ENCODE results near the gene KRTAP1-1.
"Not testable (repeated sequence)": the region's sequence is repeated elsewhere in the genome, so short reads cannot be mapped to it uniquely, and the experiment has no call there.

KRTAP1-1 gene

DNA sequence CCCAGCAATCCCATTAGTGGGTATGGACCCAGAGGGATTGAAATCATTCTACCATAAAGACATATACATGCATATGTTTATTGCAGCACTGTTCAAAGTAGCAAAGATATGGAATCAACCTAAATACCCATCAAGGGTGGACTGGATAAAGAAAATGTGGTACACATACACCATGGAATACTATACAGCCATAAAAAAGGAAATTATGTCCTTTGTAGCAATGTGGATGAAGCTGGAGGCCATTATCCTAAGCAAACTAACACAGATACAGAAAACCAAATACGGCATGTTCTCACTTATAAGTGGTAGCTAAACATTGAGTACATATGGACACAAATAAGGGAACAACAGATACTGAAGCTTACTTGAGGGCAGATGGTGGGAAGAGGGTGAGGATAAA is 16.3 kb upstream of the KRTAP1-1 start:
- no peak for DNase-seq (ENCODE audit: low read depth in 2 of 3, low spot score in 1 of 3)

DNA sequence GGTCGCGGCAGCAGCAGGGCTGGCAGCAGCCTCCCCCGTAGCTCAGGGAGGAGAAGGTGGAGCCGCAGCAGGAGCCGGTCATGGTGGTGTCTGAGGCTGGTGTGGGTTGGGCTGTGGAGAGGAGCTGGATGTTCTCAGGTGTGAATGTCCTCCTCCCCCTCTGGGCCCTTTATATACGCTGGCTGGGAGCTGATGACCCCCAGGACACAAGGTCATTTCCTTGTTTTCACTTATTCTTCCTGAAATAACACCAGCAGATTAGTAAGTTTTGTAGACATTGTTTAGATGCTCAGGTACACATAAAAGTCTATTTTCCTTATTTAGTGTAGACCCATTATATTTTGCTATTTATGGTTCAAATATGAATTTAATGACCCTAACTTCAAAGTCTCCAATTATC is 13.9 kb upstream of the KRTAP1-1 start, which contains the start of gene KRTAP2-2:
KRTAP2-2 (minus strand) TSS at position 101 of the 400 bp plus-strand sequence; CDS start at position 82, 19 bp downstream.
- not testable (repeated sequence) for DNase-seq (ENCODE audit: low read depth in 2 of 3, low spot score in 1 of 3)

DNA sequence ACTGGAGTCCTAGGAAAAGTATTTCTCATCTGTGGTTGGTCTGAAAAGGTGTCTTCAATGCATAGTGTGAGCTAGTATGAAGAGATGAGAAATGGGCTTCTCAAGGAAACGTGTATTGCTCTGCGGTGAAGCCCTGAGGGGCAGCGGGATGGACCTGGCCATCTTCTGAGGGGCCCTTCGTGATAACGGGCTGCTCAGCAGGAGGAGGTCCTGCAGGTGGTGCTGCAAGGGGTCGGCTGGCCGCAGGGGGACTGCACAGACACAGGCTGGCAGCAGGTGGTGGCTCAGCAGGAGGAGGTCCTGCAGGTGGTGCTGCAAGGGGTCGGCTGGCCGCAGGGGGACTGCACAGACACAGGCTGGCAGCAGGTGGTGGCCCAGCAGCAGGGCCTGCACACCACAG is 13.3 kb upstream of the KRTAP1-1 start:
- not testable (repeated sequence) for DNase-seq (ENCODE audit: low read depth in 2 of 3, low spot score in 1 of 3)

DNA sequence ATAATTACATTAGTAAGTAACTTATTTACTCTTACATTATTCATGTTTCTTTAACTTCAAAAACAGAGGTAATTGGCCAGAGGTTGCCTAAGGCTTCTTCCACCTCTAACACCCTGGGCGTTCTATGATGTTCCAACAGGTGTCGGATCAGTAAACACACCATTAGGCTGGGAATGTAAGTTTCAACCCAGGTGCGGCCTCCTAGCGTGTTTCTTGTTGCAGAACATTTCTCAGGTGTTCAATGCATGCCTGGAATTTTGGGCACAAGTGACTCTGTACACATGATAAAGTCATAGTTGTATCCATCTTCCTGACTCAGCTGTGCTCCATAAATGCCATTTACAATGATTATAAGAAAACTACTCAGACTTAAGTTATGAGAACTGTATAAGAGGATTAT is 12.8 kb upstream of the KRTAP1-1 start:
- DNase-seq (ENCODE audit: low read depth in 2 of 3, low spot score in 1 of 3): no peak

DNA sequence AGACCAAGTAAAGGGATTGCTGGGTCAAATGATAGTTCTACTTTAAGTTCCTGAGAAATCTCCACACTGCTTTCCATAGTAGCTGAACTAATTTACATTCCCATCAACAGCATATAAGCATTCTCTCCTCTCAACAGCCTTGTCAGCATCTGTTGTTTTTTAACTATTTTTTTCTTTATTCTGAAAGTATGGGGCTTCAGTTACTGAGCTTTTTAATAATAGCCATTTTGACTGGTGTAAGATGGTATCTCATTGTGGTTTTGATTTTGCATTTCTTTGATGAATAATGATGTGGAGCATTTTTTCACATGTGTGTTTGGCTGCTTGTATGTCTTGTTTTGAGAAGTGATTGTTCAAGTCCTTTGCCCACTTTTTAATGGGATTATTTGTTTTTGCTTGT is 11.3 kb upstream of the KRTAP1-1 start:
- DNase-seq (ENCODE audit: low read depth in 2 of 3, low spot score in 1 of 3): no peak

DNA sequence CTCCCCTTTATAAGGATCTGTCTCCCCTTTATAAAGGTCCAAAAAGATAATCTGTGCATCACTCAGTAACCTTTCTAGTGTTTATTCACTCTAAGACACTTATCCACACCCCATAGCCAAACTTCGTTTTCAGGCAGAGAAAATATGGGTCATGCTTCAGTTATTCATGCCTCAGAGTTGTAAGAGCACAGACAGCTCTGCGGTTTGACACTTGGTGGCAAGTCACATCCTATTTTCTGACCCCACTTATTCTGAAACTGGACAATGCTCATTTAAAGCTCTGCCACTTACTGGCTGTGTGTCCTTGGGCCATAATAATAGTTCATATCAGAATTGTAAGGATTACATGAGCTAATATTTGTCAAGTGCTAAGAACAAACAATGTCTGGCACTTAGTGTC is 7.9 kb upstream of the KRTAP1-1 start:
- DNase-seq (ENCODE audit: low read depth in 2 of 3, low spot score in 1 of 3): no peak

DNA sequence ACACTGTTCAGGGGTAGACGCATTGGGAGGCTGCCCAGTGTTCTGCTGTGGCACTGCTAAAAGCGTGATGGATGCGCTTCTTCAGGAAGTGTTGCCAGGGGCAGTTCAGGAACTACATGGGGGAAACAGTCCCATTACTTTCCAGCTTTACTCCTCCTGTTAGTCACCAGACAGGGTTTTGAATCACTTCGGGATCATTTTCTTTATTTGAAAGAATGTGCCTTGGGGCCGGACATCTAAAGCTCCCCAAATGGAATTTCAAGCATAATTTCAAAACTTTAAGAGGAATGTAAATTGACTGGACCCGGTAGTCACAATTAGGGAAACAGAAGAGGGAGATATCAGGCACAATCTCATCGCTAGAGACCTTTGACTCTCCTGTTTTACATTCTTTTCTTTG is 7.2 kb upstream of the KRTAP1-1 start:
- DNase-seq (ENCODE audit: low read depth in 2 of 3, low spot score in 1 of 3): no peak

DNA sequence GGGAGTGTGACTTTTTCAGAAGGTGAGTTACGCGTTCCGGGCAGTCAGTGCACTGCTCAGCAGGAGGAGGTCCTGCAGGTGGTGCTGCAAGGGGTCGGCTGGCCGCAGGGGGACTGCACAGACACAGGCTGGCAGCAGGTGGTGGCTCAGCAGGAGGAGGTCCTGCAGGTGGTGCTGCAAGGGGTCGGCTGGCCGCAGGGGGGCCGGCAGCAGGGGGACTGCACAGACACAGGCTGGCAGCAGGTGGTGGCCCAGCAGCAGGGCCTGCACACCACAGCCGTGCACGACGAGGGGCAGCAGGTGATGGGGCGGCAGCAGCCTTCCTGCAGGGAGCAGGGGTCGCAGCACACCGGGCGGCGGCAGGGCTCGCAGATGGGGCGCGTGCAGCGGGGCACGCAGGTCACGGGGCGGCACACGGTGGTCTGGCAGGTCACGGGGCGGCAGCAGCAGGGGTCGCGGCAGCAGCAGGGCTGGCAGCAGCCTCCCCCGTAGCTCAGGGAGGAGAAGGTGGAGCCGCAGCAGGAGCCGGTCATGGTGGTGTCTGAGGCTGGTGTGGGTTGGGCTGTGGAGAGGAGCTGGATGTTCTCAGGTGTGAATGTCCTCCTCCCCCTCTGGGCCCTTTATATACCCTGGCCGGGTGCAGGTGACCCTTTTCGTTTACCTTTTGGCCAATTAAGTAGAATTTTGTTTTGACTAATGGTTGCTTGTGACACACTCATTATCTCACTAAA is 5.7 kb upstream of the KRTAP1-1 start, which contains the start of gene KRTAP2-1:
KRTAP2-1 (minus strand) TSS at position 582 of the 731 bp plus-strand sequence; CDS start at position 533, 49 bp downstream.
- not testable (repeated sequence) for DNase-seq (ENCODE audit: low read depth in 2 of 3, low spot score in 1 of 3)

DNA sequence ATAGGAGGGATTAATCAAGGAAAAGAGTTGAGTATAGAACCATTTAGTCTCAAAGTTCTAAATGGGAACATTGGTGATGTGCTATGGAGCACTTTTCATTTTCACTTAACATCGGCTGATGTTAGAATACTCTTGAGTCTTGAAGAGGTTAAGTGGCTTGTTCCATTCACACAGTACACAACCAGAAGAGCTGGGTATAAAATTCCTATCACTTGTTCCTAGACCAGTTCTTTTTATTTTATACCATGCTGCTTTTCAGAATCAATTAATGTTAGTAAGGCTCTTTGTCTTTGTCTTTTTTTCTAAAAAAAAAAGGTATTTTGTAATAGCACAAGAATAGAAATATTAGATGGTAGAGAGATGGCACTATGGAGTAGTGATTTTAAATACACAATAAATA is 1.7 kb upstream of the KRTAP1-1 start:
- DNase-seq (ENCODE audit: low read depth in 2 of 3, low spot score in 1 of 3): no peak

DNA sequence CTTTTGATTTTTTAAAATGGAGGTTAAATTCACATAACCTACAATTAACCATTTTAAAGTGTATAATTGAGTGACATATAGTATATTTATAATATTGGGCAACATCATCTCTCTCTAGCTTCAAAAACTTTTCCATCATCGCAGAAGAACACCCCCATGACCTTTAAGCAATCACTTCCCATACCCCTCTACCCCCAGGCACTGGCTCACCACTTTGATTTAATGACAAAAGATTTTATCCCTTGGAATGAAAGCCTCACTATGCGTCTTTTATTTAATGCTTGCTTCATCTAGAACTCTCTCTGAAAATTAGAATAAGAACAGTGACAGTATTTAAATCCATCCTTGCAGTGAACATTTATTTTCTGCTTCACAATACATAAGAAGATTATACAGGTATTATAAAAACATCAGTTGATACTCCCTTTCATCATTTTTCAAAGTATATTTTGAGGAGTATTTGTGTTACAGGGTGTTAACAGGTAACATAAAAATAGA is 3.3 kb downstream of the KRTAP1-1 start:
- DNase-seq (ENCODE audit: low read depth in 2 of 3, low spot score in 1 of 3): no peak

DNA sequence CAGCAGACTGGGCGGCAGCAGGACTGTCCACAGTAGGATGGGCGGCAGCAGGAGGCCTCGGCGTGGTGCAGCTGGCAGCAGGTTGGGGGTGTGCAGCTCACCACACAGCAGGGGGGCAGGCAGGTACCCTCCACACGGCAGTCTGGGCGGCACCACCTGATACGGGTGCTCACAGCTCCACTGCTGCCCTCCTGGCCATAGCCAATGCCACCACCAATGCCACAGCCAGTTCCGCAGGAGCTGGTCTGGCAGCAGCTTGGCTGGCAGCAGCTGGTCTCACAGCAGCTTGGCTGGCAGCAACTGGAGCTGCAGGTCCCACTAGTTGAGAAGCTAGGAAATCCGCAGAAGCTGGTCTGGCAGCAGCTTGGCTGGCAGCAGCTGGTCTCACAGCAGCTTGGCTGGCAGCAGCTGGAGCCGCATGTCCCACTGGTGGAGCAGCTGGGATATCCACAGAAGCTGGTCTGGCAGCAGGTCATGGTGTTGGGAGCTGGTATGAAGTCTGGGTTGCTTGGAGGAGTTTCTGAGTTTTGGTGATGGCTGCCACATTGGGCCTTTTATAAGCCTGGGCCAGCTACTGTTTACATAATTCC is 6.8 kb downstream of the KRTAP1-1 start, which contains the start of gene KRTAP1-3:
KRTAP1-3 (minus strand) TSS at position 529 of the 590 bp plus-strand sequence; CDS start at position 476, 53 bp downstream.
- DNase-seq (ENCODE audit: low read depth in 2 of 3, low spot score in 1 of 3): not testable (repeated sequence)

DNA sequence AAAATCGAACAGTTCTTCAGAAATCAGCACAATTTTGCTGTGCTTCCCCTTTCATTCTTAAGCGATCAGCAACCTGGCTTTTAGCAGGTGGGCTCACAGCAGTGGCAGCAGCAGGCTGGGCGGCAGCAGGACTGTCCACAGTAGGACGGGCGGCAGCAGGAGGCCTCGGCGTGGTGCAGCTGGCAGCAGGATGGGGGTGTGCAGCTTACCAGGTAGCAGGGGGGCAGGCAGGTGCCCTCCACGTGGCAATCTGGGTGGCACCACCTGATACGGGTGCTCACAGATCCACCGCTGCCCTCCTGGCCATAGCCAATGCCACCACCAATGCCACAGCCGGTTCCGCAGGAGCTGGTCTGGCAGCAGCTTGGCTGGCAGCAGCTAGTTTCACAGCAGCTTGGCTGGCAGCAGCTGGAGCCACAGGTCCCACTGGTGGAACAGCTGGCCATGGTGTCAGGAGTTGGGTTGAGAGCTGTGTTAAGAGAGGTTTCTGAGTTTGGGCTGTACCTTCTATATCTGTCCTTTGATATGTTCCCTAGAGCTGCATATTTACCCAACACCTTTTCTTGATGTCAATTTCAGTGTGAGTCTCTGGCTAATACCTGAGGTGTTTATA is 11.5 kb downstream of the KRTAP1-1 start, which contains the start of gene KRTAP1-4:
KRTAP1-4 (minus strand) TSS at position 563 of the 613 bp plus-strand sequence; CDS start at position 446, 117 bp downstream.
- DNase-seq (ENCODE audit: low read depth in 2 of 3, low spot score in 1 of 3): no peak

DNA sequence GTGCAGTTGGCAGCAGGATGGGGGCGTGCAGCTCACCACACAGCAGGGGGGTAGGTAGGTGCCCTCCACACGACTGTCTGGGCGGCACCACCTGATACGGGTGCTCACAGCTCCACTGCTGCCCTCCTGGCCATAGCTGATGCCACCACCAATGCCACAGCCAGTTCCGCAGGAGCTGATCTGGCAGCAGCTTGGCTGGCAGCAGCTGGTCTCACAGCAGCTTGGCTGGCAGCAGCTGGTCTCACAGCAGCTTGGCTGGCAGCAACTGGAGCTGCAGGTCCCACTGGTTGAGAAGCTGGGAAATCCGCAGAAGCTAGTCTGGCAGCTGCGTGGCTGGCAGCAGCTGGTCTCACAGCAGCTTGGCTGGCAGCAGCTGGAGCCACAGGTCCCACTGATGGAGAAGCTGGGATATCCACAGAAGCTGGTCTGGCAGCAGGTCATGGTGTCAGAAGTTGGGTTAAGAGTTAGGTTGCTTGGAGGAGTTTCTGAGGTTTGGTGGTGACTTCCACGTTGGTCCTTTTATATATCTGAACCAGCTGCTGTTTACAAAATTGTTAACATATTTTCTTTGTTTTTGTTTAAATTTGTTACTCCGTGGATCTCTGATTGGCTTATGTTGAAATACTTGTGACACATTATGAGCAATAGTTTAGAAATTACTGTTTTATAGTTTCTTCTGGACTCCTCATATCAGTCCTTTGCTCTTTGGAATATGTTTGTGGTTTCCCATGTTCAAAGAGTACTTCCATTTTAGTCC is 14.4 kb downstream of the KRTAP1-1 start, which contains the start of gene KRTAP1-5:
KRTAP1-5 (minus strand) TSS at position 494 of the 757 bp plus-strand sequence; CDS start at position 441, 53 bp downstream.
- no peak for DNase-seq (ENCODE audit: low read depth in 2 of 3, low spot score in 1 of 3)

DNA sequence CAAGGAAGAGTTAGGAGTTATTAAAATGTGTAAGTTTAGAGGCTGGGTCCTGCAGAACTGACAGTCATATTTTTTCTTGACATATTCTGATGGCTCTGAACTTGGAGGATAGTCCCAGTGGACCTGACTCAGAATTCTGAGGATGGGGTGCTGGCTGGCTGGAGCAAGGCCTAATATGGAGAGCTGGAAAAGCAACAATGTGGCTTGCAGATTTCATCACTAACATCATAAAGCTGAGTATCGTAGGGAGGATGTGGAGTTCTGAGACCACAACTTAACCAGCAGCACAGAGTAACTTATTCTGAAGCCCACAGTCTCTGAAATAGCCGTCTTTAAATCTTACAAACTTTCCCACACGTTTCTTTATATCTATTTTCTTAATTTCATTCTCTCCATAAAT is 16.6 kb downstream of the KRTAP1-1 start:
- DNase-seq (ENCODE audit: low read depth in 2 of 3, low spot score in 1 of 3): no peak

DNA sequence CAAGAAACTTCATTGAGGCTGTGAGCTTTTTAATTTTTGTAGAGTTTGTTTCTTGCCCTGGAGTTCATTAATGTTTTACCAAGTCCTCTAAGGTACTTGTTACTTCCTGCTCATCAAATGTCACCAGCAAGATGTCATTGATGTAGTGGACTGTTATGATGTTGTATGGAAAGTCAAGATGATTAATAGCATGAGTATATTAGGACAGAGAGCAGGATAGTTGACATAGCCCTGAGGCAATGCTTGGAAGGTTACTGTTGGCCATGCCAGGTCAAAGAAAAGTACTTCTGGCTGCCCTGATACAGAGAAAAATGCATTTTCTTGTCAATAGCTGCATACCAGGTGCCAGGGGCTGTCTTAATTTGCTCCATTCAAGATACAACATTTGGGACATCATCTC is 20.9 kb downstream of the KRTAP1-1 start:
- DNase-seq (ENCODE audit: low read depth in 2 of 3, low spot score in 1 of 3): no peak

DNA sequence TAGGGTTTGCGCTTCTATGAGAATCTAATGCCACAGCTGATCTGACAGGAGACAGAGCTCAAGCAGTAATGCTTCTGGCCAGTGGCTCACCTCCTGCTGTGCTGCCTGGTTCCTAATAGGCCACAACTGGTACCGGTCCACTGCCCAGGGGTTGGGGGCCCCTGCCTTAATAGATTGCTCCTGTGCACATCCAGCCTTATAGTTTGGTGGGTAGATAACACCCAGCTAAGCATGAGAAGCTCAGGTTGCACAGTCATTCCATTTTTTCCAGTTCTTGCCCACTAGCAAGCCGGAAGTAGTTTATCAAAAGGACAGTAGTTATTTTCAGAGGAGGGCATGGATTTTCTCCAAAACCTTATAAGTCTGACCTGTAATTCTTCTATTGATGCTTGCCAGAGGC is 21.8 kb downstream of the KRTAP1-1 start:
- DNase-seq (ENCODE audit: low read depth in 2 of 3, low spot score in 1 of 3): no peak

DNA sequence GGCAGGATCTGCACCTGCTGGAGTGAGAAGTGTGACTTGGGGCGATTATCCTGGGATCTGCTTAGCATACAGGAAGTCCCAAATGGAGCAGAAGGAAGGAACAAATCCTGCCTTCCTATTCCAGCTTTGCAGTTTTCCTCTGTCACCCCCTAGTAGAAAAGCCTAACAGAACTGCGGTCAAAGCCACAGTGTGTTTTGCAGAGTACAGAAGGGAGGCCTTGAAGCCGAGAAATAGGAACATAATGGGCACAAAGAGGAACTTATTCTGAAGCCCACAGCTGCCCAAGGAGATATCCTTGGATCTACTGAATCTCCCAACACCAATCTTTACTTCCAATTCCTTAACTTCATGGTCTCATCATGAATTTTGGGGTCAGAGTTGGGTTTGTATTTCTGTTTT is 22.7 kb downstream of the KRTAP1-1 start:
- no peak for DNase-seq (ENCODE audit: low read depth in 2 of 3, low spot score in 1 of 3)

DNA sequence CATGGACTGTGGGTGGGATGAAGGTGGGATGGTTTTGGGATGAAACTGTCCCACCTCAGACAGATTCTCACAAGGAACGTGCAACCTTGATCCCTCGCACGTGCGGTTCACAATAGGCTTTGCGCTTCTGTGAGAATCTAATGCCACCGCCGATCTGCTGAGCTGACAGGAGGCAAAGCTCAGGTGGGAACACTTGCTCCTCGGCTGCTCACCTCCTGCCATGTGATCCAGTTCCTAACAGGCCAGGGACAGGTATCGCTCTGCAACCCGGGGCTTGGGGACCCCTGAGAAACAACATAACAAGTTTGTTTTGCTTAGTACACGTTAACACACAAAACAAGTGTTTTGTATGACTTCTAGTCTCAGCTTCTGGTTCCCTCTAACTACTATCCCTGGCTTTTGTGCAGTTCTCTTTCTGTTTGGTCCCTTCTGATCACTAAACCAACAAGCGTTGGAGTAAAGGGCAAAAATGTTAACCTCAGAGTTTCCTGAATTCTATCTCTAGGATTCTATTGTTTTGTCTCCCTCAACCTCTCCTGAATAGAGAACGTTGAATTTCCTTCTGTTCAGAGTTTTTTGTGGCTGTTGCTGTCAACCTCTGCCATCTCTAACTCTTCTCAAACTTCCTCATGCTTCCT is 24.6 kb downstream of the KRTAP1-1 start:
- no peak for DNase-seq (ENCODE audit: low read depth in 2 of 3, low spot score in 1 of 3)

DNA sequence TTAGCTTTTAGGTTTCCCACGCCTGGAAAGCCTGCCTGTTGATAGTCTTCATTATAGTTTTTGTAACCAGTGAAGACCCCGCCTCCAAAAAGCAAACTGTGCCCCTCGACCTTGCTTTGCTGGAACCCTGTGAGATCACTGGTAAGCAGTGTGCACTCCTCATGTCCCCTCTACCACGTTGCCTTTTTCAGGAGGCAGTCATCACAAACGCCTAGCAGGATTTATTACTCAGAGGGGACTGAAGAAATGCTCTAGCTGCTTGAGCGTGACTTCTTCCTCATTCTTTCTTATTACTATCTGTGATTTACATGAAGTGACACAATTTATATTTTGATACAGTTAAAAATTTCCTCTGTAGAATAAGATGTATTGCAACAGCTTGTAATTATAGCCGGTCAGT is 25.8 kb downstream of the KRTAP1-1 start:
- no peak for DNase-seq (ENCODE audit: low read depth in 2 of 3, low spot score in 1 of 3)

DNA sequence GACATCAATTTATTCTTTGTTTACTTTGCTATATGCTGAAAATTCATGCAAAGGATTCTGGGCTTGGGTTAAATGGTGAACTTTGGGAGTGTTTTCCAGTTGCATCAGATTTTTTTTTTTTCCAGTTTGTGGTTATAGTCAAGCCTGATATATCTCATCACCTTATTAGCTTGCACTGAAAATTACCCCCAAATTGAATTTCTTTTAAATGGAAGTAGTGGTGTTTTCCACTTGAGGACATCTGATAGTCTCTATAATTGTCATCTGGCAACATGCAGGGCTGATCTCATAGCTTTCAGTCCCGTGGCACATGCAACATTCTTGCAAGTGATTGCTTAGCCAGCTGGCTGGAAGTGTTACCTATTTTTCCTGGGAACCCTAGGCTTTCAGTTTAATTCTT is 27.6 kb downstream of the KRTAP1-1 start:
- DNase-seq (ENCODE audit: low read depth in 2 of 3, low spot score in 1 of 3): no peak

Data from stimulated activated CD4-positive, alpha-beta T cell treated with anti-CD3 and anti-CD28 coated beads, Interleukin-12 subunit alpha, Interleukin-12 subunit beta, amount 100 ng/mL, for 48 hours (primary cell).